ENCODE measurements around the gene LIX1L. TPM values are rescaled to one million over a fixed set of nuclear protein-coding genes. Genes with fewer than 3 reads are reported as not detected.

The LIX1L gene
- total and polyA plus RNA-seq, 2 of the 13 experiments (the other 11 are each of a cell fraction or from before 2014, with no cell fraction given) = 8.1 to 24.9 TPM

DNA sequence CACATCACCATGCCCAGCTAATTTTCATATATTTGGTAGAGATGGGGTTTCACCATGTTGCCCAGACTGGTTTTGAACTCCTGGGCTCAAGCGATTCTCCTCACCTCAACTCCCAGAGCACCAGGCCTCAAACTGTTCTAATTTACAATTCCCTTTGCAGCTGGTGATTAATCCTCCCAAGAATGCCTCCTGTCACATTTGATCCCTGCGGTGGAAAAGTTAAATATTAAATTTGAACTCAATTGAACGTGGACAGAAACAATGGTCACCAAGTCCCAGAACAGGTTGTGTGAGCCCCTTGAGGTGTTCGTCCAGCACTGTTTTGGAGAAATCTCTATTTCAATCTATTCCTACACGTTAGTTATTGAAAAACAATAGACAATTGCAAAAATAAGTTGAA lies 70.2 kb downstream of the LIX1L start (continued):
- TF ChIP-seq ZNF567 (CRISPR knock-in tag; IDR thresholded peaks at IDR 0.05; ENCODE audit: borderline replicate concordance) (no peak), SIX1 (CRISPR knock-in tag; IDR thresholded peaks at IDR 0.05; ENCODE audit: borderline replicate concordance) (no peak), ZNF878 (CRISPR knock-in tag; IDR thresholded peaks at IDR 0.05) (no peak), NR2C2 (CRISPR knock-in tag; IDR thresholded peaks at IDR 0.05; ENCODE audit: borderline replicate concordance) (no peak), SMYD3 (CRISPR knock-in tag; IDR thresholded peaks at IDR 0.05) (no peak), SMAD1 (CRISPR knock-in tag; IDR thresholded peaks at IDR 0.05; ENCODE audit: borderline replicate concordance, low read depth) (no peak), ZNF563 (CRISPR knock-in tag; IDR thresholded peaks at IDR 0.05) (no peak), CCAR2 (optimal IDR thresholded peaks at IDR 0.05; ENCODE audit: low read depth, low read length) (no peak), ZFYVE20 (CRISPR knock-in tag; IDR thresholded peaks at IDR 0.05; ENCODE audit: borderline replicate concordance, low read depth) (no peak), TMF1 (CRISPR knock-in tag; IDR thresholded peaks at IDR 0.05; ENCODE audit: low read depth) (no peak), KAT8 (CRISPR knock-in tag; IDR thresholded peaks at IDR 0.05) (0 out of 2 replicates have a peak, but pooled peaks have one; percentile 21), NFKB2 (CRISPR knock-in tag; IDR thresholded peaks at IDR 0.05; ENCODE audit: borderline replicate concordance) (no peak), HOXA7 (CRISPR knock-in tag; IDR thresholded peaks at IDR 0.05) (no peak), SOX6 (IDR thresholded peaks at IDR 0.05) (no peak), SOX6 (CRISPR knock-in tag; IDR thresholded peaks at IDR 0.05) (peak; percentile 27; the same call in 1 of the 2 replicates), ZNF558 (CRISPR knock-in tag; IDR thresholded peaks at IDR 0.05; ENCODE audit: borderline replicate concordance) (no peak)
- TF ChIP-seq, protein P1, sequence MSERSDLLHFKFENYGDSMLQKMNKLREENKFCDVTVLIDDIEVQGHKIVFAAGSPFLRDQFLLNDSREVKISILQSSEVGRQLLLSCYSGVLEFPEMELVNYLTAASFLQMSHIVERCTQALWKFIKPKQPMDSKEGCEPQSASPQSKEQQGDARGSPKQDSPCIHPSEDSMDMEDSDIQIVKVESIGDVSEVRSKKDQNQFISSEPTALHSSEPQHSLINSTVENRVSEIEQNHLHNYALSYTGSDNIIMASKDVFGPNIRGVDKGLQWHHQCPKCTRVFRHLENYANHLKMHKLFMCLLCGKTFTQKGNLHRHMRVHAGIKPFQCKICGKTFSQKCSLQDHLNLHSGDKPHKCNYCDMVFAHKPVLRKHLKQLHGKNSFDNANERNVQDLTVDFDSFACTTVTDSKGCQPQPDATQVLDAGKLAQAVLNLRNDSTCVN (CRISPR knock-in tag; IDR thresholded peaks at IDR 0.05; ENCODE audit: borderline replicate concordance) = no peak
- TF ChIP-seq, protein P2, sequence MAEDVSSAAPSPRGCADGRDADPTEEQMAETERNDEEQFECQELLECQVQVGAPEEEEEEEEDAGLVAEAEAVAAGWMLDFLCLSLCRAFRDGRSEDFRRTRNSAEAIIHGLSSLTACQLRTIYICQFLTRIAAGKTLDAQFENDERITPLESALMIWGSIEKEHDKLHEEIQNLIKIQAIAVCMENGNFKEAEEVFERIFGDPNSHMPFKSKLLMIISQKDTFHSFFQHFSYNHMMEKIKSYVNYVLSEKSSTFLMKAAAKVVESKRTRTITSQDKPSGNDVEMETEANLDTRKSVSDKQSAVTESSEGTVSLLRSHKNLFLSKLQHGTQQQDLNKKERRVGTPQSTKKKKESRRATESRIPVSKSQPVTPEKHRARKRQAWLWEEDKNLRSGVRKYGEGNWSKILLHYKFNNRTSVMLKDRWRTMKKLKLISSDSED (CRISPR knock-in tag; IDR thresholded peaks at IDR 0.05) = no peak
- TF ChIP-seq, protein P3, sequence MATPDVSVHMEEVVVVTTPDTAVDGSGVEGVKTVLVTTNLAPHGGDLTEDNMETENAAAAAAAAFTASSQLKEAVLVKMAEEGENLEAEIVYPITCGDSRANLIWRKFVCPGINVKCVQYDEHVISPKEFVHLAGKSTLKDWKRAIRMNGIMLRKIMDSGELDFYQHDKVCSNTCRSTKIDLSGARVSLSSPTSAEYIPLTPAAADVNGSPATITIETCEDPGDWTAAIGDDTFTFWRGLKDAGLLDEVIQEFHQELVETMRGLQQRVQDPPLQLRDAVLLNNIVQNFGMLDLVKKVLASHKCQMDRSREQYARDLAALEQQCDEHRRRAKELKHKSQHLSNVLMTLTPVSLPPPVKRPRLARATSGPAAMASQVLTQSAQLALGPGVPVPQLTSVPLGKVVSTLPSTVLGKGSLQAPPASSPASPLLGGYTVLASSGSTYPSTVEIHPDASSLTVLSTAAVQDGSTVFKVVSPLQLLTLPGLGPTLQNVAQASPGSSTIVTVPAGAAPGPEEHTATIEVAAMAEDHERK (CRISPR knock-in tag; IDR thresholded peaks at IDR 0.05; ENCODE audit: low read depth) = no peak
- TF ChIP-seq, protein P4, sequence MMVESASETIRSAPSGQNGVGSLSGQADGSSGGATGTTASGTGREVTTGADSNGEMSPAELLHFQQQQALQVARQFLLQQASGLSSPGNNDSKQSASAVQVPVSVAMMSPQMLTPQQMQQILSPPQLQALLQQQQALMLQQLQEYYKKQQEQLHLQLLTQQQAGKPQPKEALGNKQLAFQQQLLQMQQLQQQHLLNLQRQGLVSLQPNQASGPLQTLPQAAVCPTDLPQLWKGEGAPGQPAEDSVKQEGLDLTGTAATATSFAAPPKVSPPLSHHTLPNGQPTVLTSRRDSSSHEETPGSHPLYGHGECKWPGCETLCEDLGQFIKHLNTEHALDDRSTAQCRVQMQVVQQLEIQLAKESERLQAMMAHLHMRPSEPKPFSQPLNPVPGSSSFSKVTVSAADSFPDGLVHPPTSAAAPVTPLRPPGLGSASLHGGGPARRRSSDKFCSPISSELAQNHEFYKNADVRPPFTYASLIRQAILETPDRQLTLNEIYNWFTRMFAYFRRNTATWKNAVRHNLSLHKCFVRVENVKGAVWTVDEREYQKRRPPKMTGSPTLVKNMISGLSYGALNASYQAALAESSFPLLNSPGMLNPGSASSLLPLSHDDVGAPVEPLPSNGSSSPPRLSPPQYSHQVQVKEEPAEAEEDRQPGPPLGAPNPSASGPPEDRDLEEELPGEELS (CRISPR knock-in tag; IDR thresholded peaks at IDR 0.05) = no peak
- TF ChIP-seq, protein P5, sequence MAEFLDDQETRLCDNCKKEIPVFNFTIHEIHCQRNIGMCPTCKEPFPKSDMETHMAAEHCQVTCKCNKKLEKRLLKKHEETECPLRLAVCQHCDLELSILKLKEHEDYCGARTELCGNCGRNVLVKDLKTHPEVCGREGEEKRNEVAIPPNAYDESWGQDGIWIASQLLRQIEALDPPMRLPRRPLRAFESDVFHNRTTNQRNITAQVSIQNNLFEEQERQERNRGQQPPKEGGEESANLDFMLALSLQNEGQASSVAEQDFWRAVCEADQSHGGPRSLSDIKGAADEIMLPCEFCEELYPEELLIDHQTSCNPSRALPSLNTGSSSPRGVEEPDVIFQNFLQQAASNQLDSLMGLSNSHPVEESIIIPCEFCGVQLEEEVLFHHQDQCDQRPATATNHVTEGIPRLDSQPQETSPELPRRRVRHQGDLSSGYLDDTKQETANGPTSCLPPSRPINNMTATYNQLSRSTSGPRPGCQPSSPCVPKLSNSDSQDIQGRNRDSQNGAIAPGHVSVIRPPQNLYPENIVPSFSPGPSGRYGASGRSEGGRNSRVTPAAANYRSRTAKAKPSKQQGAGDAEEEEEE (CRISPR knock-in tag; IDR thresholded peaks at IDR 0.05; ENCODE audit: borderline replicate concordance) = no peak

Measured in HepG2 (cell line).